ENCODE data around the gene SIAH3.
"Not testable (repeated sequence)": the region's sequence is repeated elsewhere in the genome, so short reads cannot be mapped to it uniquely, and the experiment has no call there.

Gene SIAH3

DNA sequence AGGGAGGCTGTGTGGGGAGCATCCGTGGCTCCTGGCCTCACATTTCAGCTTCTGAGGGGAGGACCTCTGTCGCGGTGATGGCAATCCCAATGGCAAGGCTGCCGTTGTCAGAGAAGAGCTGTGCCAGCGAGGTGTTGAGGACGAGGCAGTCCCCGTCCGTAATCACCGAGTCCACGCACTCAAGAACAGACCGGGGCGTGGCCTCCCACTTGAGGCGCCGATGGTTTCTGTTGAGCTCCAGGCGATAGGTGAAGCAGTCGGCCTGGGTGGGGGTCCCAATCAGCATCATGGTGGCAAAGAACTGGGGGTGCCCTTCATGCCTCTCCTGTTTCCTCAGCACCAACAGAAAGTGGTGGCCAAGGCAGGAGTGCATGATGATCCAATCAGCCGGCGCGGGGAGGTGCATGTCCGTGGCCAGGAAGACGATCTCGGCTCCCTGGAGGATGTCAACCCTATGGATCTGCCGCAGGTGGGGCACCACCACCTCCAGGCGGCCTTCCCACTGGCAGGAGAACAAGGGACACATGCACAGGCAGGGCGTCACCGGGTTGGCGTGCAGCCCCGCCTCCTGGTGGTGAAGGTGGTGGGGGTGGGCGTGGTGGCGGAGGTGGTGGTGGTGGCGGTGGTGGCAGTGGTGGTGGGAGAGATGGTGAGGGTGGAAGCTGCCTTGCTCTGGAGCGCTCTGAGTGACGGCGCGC is 68.1 kb downstream of the SIAH3 start:
- DNase-seq (ENCODE audit: low read depth in 4 of 4, low spot score in 1 of 4), result no peak

DNA sequence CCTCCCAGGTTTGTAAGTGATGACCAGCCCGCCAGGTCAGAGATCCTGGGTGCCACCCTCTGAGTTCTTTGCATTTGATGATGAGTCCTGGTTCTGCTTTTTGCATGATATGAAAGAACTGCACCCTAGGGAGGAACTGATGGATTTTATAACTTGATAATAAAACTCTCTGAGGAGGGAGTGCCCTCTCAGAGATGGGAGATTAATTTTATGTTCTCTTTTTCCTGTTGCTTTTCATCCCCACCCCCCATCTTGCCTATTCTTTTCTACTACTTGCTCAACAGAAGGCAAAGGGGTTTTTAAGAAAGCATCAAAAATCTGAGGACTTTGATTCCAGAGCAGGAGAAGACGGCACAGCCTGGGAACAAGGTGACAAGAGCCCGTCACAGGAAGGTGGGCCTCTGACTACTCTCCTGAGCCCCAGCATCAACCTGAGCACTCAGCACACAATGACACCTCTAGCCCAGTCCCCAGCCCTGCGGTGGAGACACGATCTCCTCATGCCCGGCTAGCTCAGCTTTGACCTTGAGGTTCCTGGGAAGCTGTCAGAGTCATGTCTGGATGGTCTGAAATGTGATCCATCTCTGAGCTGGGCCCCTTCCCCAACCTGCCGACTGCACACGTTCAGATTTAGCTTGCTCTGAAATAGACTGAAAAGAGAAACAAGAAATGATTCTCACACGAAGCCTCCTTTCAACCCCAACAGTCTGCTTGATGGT is 69.1 kb downstream of the SIAH3 start:
- no peak for DNase-seq (ENCODE audit: low read depth in 4 of 4, low spot score in 1 of 4)

DNA sequence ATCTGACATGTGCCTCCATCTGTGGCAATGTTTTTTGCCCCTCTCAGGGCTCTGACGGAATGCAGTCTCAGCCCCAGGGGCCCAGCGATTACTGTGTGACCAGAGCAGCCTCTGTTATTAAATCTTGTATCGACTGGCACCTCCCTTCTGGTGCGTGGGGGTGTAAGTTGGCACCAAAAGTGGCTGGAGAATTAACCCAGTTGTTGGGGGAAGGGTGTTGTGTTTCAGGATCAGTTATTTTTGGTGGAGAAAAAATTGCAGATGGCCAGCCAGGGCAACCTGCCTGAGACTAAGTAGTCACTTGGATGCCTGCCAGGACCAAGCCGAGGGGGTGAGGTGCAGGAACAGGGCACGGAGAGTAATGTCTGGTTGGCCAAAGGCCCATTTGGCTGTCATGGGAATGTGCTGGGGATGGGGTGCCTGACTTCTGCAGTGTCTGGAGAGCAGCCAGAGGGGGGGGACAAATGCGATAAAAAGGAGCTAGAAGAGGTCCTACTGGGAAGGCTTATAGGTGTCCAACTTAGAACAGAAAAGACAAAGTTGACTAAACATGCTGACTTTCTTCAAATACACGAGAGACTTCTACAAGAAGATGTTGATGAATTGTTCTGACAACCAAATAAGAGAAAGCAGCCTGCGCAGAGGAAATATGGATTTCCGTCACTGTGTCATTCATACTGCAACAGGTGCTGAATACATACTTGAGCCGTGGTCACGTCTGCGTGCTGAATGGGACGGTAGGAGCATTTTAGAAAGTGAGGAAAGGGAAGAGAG is 69.8 kb downstream of the SIAH3 start:
- DNase-seq (ENCODE audit: low read depth in 4 of 4, low spot score in 1 of 4), result no peak

DNA sequence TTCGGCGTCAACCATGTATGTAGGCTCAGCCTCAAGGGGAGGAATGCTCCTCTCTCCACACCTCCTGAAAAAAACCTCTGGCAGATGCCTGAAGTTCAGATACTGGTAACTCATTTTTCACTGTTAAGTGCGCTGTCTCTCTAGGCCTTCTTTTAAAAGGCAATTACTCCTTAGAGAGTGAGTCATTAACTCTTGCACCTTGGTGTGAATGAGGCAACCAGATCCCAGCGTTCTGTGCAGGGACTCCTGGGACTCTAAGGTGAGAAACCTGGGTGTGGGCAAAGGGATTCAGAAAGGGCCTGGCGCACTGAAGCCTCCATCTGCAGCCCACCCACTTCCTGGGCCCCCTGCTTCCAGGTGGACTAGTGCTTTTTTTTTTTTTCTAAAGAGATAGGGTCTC is 71.7 kb downstream of the SIAH3 start:
- no peak for DNase-seq (ENCODE audit: low read depth in 4 of 4, low spot score in 1 of 4)

DNA sequence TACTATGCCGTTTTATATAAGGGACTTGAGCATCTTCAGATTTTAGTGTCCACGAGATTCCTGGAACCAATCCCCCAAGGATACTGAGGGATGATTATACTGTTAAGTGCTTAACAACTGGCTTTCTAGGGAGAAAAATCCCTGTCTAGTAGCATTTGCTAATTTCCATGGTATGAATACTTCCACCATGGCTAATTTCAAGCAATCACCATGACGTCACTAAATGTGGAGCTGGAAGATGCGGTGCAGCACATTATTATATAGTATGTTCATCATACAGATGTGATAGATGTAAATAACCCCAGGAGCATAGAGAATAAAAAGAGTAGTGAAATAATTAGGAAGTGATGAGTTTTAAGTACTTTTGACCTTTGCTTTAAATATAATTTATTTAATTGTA is 72.7 kb downstream of the SIAH3 start:
- no peak for DNase-seq (ENCODE audit: low read depth in 4 of 4, low spot score in 1 of 4)

DNA sequence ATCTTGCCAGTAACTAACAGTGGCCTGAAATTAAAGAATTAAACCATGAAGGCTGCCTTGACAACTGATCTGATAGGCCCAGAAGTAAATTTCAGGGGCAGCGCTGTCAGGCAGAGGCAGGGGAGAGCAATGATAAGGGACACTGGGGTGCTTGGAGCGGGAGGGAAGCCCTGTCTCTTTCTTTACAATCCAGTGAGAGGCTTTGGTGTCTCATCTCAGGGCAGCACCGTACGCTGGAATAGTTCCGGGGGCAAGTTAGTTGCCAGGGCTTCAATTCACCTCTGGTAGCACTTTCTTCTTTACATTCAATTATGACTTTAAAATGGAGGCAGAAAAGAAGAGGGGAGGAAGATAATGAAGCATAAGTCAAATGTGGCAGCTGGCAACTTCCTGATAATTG is 74.8 kb downstream of the SIAH3 start:
- no peak for DNase-seq (ENCODE audit: low read depth in 4 of 4, low spot score in 1 of 4)

DNA sequence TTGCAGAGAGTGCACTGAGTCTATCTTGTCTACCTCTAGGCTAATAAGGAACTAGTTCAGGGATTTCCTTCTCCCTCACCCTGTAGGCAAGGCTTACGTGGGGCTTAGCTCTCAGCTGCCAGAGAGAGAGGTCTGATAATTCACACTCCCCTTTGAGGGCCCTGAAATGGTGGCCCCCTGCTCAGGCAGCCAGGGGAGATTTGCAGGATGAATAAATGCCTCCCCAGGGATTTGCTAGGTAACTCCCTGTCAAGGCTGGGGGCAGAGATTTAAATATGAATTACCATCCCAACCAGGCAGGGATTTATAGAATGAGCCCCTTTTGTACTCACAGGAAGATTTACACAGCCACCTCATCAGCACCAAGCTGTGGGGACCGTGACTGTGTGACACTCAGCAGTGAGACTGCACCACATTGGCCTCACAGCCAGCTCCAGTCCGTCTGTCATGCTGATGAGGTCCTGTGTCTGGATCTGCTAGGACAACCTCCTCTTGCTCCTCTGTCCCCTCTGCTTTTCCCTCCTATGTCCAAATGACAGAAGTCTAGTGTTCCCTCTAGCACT is 76.1 kb downstream of the SIAH3 start:
- no peak for DNase-seq (ENCODE audit: low read depth in 4 of 4, low spot score in 1 of 4)

DNA sequence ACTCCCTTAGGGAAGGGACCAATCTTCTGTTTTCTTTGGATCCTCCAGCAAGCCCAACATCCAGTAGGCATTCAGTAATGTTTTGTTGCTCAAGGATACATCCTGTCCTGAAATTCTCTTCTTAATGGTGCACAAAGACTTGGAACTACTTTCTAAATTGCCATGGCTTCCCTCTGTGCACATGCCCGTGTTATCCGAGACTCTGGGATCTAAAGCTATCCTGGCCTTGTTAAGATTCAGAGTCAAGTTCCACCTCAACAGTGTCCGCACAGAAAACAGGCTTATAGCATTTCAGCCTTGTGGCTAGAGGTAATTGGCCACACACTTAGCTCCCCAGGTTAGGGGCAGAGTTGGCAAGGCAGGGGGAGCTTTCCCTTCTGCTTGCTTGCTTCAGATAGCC is 77.6 kb downstream of the SIAH3 start:
- no peak for DNase-seq (ENCODE audit: low read depth in 4 of 4, low spot score in 1 of 4)

DNA sequence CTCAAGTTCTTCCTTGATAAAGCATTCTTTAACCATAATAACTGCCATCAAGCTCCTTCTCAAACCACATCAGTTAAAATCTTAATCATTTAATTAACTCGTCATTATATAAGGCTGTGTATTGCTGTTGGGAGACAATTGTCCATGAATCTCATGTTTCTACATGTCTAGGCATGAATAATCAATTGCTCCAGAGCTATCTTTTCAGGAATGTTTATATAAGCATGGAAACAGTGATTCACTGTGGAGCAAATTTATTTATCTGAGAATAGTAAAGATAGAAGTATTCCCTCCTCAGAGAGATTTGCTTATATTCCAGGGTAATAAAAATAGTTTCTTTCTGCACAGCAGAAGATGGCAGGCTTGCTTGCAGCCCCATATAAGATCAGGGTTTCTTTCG is 78.3 kb downstream of the SIAH3 start:
- DNase-seq (ENCODE audit: low read depth in 4 of 4, low spot score in 1 of 4), result no peak

DNA sequence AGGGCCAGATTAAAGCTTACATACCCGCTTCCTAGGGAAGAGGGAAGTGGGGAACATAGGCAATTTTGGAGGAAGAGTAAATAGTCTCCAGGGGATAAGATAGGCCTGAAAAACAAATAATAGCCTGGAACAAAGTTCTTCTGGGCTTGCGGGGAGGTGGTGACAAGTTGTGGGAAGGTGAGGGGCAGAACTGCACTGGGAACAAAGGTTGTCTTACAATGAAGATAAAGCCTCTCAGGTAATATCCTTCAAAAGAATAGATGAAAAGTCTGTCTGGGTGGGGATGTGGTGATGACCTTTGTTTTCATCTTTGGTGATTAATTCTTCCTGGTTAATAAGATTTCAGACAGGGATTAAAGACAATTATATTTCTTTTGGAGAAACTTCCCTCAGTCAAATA is 80.7 kb downstream of the SIAH3 start:
- no peak for DNase-seq (ENCODE audit: low read depth in 4 of 4, low spot score in 1 of 4)

DNA sequence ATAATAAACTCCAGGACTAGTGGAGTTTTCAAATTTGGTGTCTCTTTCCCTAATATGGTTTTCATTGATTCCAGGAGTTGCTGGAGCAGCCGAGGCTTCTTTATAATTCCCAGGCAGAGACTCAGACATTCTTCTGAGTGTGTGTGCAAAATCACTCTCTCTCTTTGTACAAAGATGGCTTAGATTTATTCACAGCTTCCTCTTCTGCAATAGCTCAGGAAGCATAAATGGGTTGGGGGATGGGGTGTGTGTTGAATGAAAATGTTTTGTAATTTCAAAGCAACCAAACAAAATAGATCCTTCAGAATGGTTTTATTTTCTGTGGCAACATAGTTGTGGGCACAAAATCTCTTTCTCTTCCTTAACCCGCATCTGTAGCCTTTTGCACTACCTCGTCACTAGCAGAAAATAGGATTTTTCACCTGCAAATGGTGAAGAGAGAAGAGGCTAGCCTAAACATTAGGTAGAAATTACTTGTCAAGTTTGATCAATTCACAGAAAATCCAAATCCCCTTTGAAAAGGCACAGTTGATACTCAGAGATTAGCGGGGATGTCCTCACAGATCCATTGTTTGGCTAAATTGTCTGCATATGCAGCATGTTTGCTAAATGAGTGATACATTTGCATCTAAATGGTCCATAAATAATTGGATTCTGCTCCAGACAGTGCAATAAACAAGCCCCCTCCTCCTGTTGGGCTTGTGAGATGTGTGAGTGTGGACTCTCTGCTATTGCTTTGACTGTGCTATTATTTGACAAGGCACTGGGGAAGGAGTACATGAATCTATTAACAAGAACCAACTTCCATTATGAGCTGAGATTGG is 82.7 kb downstream of the SIAH3 start:
- no peak for DNase-seq (ENCODE audit: low read depth in 4 of 4, low spot score in 1 of 4)

DNA sequence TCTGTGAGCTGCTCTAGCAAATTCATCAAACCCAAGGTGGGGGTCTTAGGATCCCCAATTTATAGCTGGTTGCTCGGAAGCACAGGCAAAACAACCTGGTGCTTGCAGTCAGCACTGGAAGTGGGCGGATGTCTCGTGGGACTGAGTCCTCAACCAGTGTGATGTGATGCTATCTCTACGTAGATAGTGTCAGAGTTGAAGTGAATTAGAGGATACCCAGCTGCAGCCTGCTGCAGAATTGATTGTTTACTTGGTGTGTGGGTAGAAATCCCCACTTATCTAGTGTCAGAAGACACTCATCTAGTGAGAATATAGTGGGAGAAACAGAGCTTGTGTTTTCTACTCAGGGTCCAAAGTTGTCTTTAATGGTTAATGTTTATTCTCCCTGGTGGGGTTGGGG is 86.1 kb downstream of the SIAH3 start:
- no peak for DNase-seq (ENCODE audit: low read depth in 4 of 4, low spot score in 1 of 4)

DNA sequence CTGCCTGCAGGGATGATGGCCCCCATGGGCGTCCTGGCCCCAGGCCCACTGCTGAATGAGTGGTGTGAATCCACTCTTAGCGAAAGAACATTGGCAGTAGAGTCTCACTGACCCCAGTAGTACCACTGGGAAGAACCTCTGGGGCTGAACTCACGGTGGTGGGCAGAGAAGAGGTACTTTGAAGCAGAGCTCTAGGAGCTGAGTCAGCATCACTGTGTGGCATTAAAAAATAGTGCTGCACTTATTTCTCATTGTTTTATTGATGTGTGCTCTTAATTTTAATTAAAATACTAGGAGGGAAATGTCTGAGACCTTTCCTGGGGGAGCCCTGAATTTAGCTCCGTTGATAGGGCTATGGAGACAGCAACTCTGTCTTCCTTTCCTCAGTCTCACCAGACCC is 88.1 kb downstream of the SIAH3 start:
- no peak for DNase-seq (ENCODE audit: low read depth in 4 of 4, low spot score in 1 of 4)

DNA sequence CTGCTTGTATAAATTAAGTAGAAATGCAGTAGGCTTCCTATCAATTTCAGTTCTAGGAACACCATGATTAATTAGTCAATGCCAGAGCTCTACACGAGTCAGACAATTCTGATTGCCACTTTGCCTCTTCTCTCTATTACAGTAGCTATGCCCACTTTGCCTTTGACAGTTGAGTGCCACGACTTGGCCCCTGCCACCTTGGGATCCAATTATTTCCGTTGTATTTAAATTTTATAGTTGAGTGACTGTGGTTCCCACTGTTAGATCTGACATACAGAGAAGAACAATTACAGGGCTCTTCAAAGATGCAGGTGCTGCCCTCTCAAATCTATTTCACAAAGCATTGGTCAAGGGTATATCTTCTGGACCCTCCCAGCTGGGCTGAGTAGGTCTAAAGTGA is 94.0 kb downstream of the SIAH3 start:
- DNase-seq (ENCODE audit: low read depth in 4 of 4, low spot score in 1 of 4), result not testable (repeated sequence)

DNA sequence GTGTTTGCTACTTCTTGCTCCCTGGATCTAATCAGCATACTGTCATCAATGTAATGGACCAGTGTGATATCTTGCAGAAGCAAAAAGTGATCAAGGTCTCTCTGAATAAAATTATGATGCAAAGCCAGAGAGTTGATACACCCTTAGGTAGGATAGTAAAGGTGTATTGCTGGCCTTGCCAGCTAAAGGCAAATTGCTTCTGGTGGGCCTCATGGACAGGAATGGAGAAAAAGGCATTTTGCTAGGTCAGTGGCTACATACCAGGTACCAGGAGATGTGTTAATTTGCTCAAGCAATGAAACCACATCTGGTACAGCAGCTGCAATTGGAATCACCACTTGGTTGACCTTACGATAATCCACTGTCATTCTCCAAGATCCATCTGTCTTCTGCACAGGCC is 95.1 kb downstream of the SIAH3 start:
- DNase-seq (ENCODE audit: low read depth in 4 of 4, low spot score in 1 of 4), result not testable (repeated sequence)

DNA sequence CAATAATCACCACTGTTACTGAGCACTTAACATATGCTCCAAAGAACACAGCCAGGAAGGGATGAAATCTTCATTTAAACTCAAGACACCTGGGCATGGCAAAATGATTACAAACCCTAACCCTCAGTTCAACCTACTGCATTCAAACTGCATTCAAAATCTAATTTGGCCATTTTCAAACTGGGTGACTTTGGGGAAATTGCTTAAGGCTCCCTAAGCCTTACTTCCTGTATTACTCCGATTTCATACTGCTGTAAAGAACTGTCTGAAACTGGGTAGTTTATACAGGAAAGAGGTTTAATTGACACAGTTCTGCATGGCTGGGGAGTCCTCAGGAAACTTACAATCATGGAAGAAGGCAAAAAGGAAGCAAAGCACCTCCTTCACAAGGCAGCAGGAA is 99.0 kb downstream of the SIAH3 start:
- no peak for DNase-seq (ENCODE audit: low read depth in 4 of 4, low spot score in 1 of 4)

DNA sequence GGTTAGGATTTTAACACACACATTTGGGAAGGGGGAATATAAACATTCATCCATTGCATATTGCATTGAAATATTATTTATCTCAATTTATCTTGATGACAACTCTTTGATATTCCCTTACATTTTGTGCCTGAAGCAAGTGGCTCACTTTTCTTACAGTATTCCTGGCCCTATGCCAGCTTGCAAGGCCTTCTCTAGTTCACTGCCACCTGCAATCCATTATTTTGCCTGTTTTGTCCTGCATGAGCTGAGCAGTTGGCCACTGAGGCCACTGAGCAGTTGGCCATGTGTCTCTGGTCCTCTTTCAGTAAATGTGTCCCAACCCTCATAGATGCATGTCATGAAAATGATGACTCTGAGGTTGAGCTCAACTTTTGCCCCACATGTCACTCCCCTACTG is 99.7 kb downstream of the SIAH3 start:
- DNase-seq (ENCODE audit: low read depth in 4 of 4, low spot score in 1 of 4), result no peak

DNA sequence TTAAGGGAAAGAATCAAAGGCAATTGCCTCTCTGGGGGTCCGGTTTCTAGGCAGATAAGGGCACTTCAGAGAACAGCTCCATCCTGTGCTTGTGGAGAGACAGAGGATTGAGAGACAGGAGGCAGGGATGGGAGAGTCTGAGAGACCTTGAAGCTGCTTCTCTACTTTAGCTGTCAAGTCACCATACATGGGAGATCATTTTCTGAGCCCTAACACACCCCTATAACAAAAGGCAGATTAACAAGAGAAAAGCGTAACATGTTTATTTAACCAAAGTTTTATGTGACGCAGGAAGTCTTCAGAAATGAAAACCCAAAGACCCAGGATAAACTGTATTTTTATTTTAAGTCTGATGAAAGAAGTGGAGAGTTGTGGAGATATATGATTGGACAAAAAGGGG is 101.0 kb downstream of the SIAH3 start:
- DNase-seq (ENCODE audit: low read depth in 4 of 4, low spot score in 1 of 4), result no peak

DNA sequence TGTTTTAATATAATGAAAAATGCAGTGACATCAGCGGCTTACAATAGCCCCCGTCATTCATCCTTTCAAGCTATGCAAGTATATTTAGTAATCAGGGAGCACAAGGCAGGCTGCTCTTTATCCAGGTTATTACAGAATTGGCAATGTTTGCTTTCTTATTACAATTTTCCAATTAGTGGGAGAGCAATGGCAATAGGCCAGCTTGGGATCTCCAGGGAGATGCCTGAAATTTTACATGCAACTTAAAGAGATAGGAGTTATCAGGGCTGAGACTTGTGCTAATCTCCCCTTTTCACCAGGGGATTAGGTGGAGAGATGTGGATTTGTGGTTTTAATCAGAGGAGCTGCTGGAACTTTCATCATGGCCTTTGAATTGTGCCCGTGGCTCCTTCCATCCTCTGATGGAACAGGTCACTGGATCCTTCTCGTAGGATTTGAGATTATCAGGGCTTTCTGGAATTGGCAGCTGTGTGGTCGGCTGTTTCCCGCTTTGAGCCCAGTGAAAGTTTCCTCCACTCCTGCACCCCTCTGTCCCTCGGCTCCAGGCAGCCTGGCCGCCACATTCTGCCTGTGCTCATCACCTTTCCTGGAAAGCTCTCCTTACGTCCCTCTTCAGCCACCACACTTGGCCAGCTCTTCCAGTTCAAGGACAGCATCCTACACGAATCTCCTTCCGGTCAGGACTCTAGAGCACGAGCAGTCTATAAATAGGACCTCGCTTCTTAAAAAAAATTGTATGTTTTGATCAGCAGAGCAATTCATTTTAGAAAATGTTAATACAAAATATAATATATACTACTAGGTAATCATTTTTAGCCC is 102.4 kb downstream of the SIAH3 start:
- no peak for DNase-seq (ENCODE audit: low read depth in 4 of 4, low spot score in 1 of 4)

DNA sequence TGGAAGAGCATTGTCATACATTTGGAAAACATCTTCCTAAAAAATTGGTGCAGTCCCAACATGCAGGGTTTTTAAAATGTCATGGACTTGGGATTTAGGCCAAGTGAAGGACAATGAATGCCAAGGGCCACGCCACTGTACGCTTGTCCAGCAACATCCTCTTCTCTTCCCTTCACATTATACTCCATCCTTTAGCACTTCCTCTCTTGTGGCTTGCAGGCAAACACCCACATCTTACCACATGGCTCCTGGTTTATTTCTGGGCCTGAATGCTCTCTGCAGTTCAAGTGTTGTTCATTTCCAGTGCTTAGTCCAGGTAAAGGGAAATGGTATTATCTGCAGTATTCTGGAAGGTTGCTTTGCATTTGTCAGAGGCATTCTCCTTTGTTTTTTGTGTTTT is 104.5 kb downstream of the SIAH3 start:
- no peak for DNase-seq (ENCODE audit: low read depth in 4 of 4, low spot score in 1 of 4)
